Ishikawa (cell line): ENCODE measurements around the gene EPHA6.

Experiments used
- CEBPB ChIP-seq: IDR thresholded peaks from 2 replicates; pipeline ENCODE4 v1.6.1; 2012
- CREB1 ChIP-seq: IDR thresholded peaks from 2 replicates; pipeline ENCODE4 v1.6.1; 2012; ENCODE audit warnings: low read depth
- EGR1 ChIP-seq: IDR thresholded peaks from 2 replicates; pipeline ENCODE4 v1.6.1; 2012
- EP300 ChIP-seq: IDR thresholded peaks from 2 replicates; pipeline ENCODE4 v1.6.1; 2012; ENCODE audit warnings: borderline replicate concordance
- FOXM1 ChIP-seq: IDR thresholded peaks from 2 replicates; pipeline ENCODE4 v1.6.1; 2012; ENCODE audit warnings: low read depth, borderline replicate concordance
- MAX ChIP-seq: IDR thresholded peaks from 2 replicates; pipeline ENCODE4 v1.6.1; 2012
- NFIC ChIP-seq: IDR thresholded peaks from 2 replicates; pipeline ENCODE4 v1.6.1; 2012
- RAD21 ChIP-seq: IDR thresholded peaks from 2 replicates; pipeline ENCODE4 v1.6.1; 2012; ENCODE audit warnings: low read depth
- REST ChIP-seq: IDR thresholded peaks from 2 replicates; pipeline ENCODE4 v1.6.1; 2012; ENCODE audit warnings: low read depth, mild to moderate bottlenecking
- TAF1 ChIP-seq: IDR thresholded peaks from 2 replicates; pipeline ENCODE4 v1.6.1; 2012; ENCODE audit warnings: low read depth, mild to moderate bottlenecking
- TCF12 ChIP-seq: IDR thresholded peaks from 2 replicates; pipeline ENCODE4 v1.6.1; 2012; ENCODE audit warnings: low read depth
- TEAD4 ChIP-seq: IDR thresholded peaks from 2 replicates; pipeline ENCODE4 v1.6.1; 2012
- USF1 ChIP-seq: IDR thresholded peaks from 2 replicates; pipeline ENCODE4 v1.6.1; 2012
- YY1 ChIP-seq: IDR thresholded peaks from 2 replicates; pipeline ENCODE4 v1.6.1; 2012; ENCODE audit warnings: low read depth
- ZBTB7A ChIP-seq: IDR thresholded peaks from 2 replicates; pipeline ENCODE4 v1.6.1; 2012; ENCODE audit warnings: low read depth

The EPHA6 gene

GRCh38 chr3:97409612-97410011 lies 595.2 kb downstream of the EPHA6 start:
- TF ChIP-seq TCF12: no peak
- TF ChIP-seq CEBPB: no peak
- TF ChIP-seq REST: no peak
- TF ChIP-seq RAD21: no peak
- TF ChIP-seq TEAD4: no peak
- no peak for TF ChIP-seq USF1
- no peak for TF ChIP-seq MAX
- no peak for TF ChIP-seq EGR1
- no peak for TF ChIP-seq NFIC
- TF ChIP-seq TAF1: no peak
- TF ChIP-seq FOXM1: no peak

- no peak for TF ChIP-seq FOXM1
- no peak for TF ChIP-seq MAX
- no peak for TF ChIP-seq EP300
- no peak for TF ChIP-seq REST
- TF ChIP-seq TEAD4: no peak
- no peak for TF ChIP-seq YY1
- TF ChIP-seq USF1: no peak
- TF ChIP-seq NFIC: no peak
- no peak for TF ChIP-seq TAF1
- TF ChIP-seq ZBTB7A: no peak
- TF ChIP-seq CEBPB: no peak
- TF ChIP-seq RAD21: no peak
- TF ChIP-seq EGR1: no peak
- TF ChIP-seq TCF12: no peak
- TF ChIP-seq CREB1: no peak
Observed at GRCh38 chr3:97421565-97421964, 607.2 kb downstream of the EPHA6 start.

GRCh38 chr3:97425002-97425401 lies 610.6 kb downstream of the EPHA6 start:
- TF ChIP-seq EGR1 (no peak), NFIC (no peak), CREB1 (no peak), RAD21 (no peak), MAX (no peak)

GRCh38 chr3:97430601-97431000 lies 616.2 kb downstream of the EPHA6 start:
- TF ChIP-seq ZBTB7A: no peak
- TF ChIP-seq EGR1: no peak
- no peak for TF ChIP-seq TAF1
- TF ChIP-seq CREB1: no peak
- TF ChIP-seq TCF12: no peak
- TF ChIP-seq YY1: no peak
- no peak for TF ChIP-seq MAX
- no peak for TF ChIP-seq USF1
- TF ChIP-seq RAD21: no peak
- TF ChIP-seq REST: no peak
